Natural killer cell (primary cell): ENCODE measurements around the gene ADAM15. TPM values are rescaled to one million over a fixed set of nuclear protein-coding genes. Genes with fewer than 3 reads are reported as not detected.

Source experiments
- ATAC-seq, 3 donors: fragments of 150-1000 bp in 2 of 3; fragments of 200-7000 bp in 1 of 3; cut with Tn5 transposase; 1 replicate in 1 of 3; 2 replicates in 2 of 3; pipeline ENCODE4 v1.10.0; 2021; ENCODE audit warnings: mild to moderate bottlenecking in 2 of 3, moderate library complexity in 2 of 3
- DNase-seq, 2 donors: peaks; one replicate each; pipeline versions ENCODE4 v3.0.0 to v3.0.0-alpha.2; 2013 to 2021; ENCODE audit warnings: mixed read lengths in 1 of 2
- H3K27ac ChIP-seq: one replicate; pipeline ENCODE4 v1.5.1; 2013; ENCODE audit warnings: mild to moderate bottlenecking, low read length
- H3K27me3 ChIP-seq: one replicate; pipeline ENCODE4 v1.6.1; 2013; ENCODE audit warnings: low read length; ENCODE audit not compliant: control insufficient read depth, insufficient read depth
- H3K36me3 ChIP-seq: one replicate; pipeline ENCODE4 v1.6.1; 2013; ENCODE audit warnings: low read length; ENCODE audit not compliant: control insufficient read depth, insufficient read depth
- H3K4me1 ChIP-seq: one replicate; pipeline ENCODE4 v1.6.1; 2013; ENCODE audit warnings: low read length; ENCODE audit not compliant: control insufficient read depth, insufficient read depth
- H3K4me3 ChIP-seq: one replicate; pipeline ENCODE4 v1.5.1; 2013; ENCODE audit warnings: low read length
- H3K9me3 ChIP-seq: one replicate; pipeline ENCODE4 v1.6.1; 2013; ENCODE audit warnings: low read length; ENCODE audit not compliant: control insufficient read depth, insufficient read depth
- H3K27ac Mint-ChIP-seq, 2 donors: one replicate each; pipeline ENCODE4 v1.8.0; 2022; ENCODE audit warnings: mild to moderate bottlenecking in 2 of 2, mixed read lengths in 2 of 2, moderate library complexity in 1 of 2
- H3K27me3 Mint-ChIP-seq, 2 donors: one replicate each; pipeline ENCODE4 v1.8.0; 2022; ENCODE audit warnings: low read depth in 2 of 2, mixed read lengths in 2 of 2
- H3K36me3 Mint-ChIP-seq: one replicate; pipeline ENCODE4 v1.8.0; 2022; ENCODE audit warnings: mixed read lengths
- H3K4me1 Mint-ChIP-seq, 2 donors: one replicate each; pipeline ENCODE4 v1.8.0; 2022; ENCODE audit warnings: mixed read lengths in 2 of 2
- H3K4me3 Mint-ChIP-seq: one replicate; pipeline ENCODE4 v1.8.0; 2022; ENCODE audit warnings: mild to moderate bottlenecking, moderate library complexity, mixed read lengths
- H3K9me3 Mint-ChIP-seq, 2 donors: one replicate each; pipeline ENCODE4 v1.8.0; 2022; ENCODE audit warnings: mixed read lengths in 2 of 2
- WGBS: methylation state at CpG from one replicate; pipeline ENCODE4 v1.1.7; 2013; ENCODE audit warnings: missing lambda C conversion rate; ENCODE audit not compliant: insufficient coverage; 5-methylcytosine and 5-hydroxymethylcytosine counted together
- intact Hi-C: fragments of 100-400 bp; cut with micrococcal nuclease; formaldehyde crosslinking; loops from one replicate; pipeline ENCODE4 v1.14.2; 2022
- total RNA-seq, 4 donors: library from RNA; stranded (reverse); fragments of 120-200 nt in 1 of 4; gene quantifications; one replicate each; pipeline versions ENCODE4 v1.2.3 to v1.2.4, GENCODE V29; 2013 to 2022
- TF ChIP-seq, protein P1 (sequence below): fragments of 200-600 bp; IDR thresholded peaks from one replicate; pipeline ENCODE4 v1.8.0; 2022; ENCODE audit warnings: antibody characterized with exemption

Gene ADAM15
- total RNA-seq, 3 donors from 2014 or later (not counting 1 experiment from before 2014, with no cell fraction given): 54.6 to 83.2 (median 64.7) TPM

GRCh38 chr1:155016231-155016831 is 34.8 kb upstream of the ADAM15 start:
- H3K4me3 ChIP-seq: no peak overlapping the region
- DNase-seq: peak in 1 of 2 donors; percentile 60
- no peaks in the 10 kb centered on the region for H3K36me3 Mint-ChIP-seq

DNA sequence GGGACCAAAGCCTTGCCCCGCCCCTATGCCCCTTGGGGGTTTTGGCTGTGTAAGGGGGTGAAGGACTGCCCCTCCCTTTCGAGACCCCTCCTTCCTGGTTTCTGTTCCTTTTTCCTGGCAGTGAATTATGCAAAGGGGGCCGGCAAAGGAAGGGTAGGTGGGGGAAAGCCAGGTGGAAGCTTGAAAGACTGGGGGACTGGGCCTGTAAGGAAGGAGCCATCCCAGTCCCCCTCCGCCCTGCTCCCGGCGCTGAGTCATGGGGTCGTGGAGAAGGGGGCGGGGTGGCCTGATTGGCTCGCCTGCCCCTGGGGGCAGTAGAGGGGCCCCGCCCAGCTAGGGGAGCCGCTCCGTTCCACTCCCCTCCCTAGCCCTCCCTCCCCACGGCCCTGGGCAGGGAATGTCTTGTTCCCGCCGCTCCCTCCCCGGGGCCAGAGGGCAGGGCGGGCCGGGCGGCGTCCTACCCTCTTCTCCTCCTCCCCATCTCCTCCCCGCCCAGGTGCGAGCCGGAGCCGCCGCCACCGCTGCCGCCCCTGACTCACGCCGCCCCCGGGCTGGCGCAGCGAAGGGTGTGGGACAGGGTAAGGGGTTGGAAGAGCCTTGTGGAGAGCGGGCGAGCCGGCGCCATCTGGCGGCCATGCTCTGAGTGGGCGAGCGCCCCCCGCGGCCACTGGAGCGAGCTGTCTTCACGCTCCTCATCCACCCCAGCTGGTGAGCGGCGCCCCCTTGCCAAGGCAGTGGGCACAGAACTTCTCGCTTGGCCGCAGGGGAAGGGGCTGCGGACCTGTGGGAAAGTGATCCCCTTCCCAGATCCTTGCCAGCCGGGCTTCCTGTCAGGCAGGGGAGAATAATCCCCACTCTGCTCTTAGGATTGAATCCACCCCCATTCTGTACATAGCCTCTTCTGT is 33.8 kb upstream of the ADAM15 start:
- TF ChIP-seq, protein P1, sequence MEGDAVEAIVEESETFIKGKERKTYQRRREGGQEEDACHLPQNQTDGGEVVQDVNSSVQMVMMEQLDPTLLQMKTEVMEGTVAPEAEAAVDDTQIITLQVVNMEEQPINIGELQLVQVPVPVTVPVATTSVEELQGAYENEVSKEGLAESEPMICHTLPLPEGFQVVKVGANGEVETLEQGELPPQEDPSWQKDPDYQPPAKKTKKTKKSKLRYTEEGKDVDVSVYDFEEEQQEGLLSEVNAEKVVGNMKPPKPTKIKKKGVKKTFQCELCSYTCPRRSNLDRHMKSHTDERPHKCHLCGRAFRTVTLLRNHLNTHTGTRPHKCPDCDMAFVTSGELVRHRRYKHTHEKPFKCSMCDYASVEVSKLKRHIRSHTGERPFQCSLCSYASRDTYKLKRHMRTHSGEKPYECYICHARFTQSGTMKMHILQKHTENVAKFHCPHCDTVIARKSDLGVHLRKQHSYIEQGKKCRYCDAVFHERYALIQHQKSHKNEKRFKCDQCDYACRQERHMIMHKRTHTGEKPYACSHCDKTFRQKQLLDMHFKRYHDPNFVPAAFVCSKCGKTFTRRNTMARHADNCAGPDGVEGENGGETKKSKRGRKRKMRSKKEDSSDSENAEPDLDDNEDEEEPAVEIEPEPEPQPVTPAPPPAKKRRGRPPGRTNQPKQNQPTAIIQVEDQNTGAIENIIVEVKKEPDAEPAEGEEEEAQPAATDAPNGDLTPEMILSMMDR: peak; percentile 100
- no peaks in the 10 kb centered on the region for H3K36me3 Mint-ChIP-seq
- ATAC-seq: peak; percentile 99
- H3K4me1 ChIP-seq: peaks cover 58% of the 10 kb centered on the region
- H3K27me3 ChIP-seq: no peaks in the 10 kb centered on the region
- peaks cover 20% of the 10 kb centered on the region for H3K36me3 ChIP-seq
- H3K9me3 Mint-ChIP-seq: no peaks in the 10 kb centered on the region
- no peaks in the 10 kb centered on the region for H3K9me3 ChIP-seq
- peak overlapping the region; percentile 27 to 50 for H3K27ac Mint-ChIP-seq
- no peaks in the 10 kb centered on the region for H3K27me3 Mint-ChIP-seq
- 9% methylated on average over 44 of the region's 49 CpGs for WGBS
- peak overlapping the region; percentile 13 for H3K4me3 ChIP-seq
- DNase-seq: peak; percentile 88 to 94
- intact Hi-C loops: loop anchor here (1.0 to 2.0 kb wide), 5 partner anchors 42 to 458 kb away; partner anchors contain the start of genes CKS1B and UBE2Q1
- peak overlapping the region; percentile 68 for H3K27ac ChIP-seq
- H3K4me3 Mint-ChIP-seq: peak overlapping the region; percentile 52
- peaks cover 17 to 46% of the 10 kb centered on the region in 2 donors for H3K4me1 Mint-ChIP-seq

More at GRCh38 chr1:155016231-155016831, 34.8 kb upstream of the ADAM15 start:
- ATAC-seq: no peak
- Mint-ChIP-seq H3K27ac (peak overlapping the region in 1 of 2 donors; percentile 63), H3K4me1 (peaks cover 17 to 53% of the 10 kb centered on the region in 2 donors), H3K27me3 (no peaks in the 10 kb centered on the region), H3K9me3 (no peaks in the 10 kb centered on the region), H3K4me3 (peak overlapping the region; percentile 55)
- Histone ChIP-seq H3K9me3 (no peaks in the 10 kb centered on the region), H3K27ac (no peak overlapping the region), H3K27me3 (no peaks in the 10 kb centered on the region), H3K36me3 (peaks cover 20% of the 10 kb centered on the region), H3K4me1 (peaks cover 68% of the 10 kb centered on the region)
- TF ChIP-seq, protein P1: no peak
- intact Hi-C loops: loop anchor here (2.0 kb wide), 3 partner anchors 42 to 458 kb away; partner anchors contain the start of genes CKS1B and UBE2Q1
- WGBS: 45% methylated on average over 26 of the region's 26 CpGs

- H3K9me3 ChIP-seq: no peaks in the 10 kb centered on the region
Measured at GRCh38 chr1:155017946-155018316, 33.2 kb upstream of the ADAM15 start.

More at GRCh38 chr1:155017946-155018316, 33.2 kb upstream of the ADAM15 start:
- Histone ChIP-seq H3K4me1 (peaks cover 52% of the 10 kb centered on the region), H3K27me3 (no peaks in the 10 kb centered on the region), H3K36me3 (peaks cover 20% of the 10 kb centered on the region), H3K27ac (peak overlapping the region; percentile 1), H3K4me3 (peak overlapping the region; percentile 2)
- DNase-seq: no peak
- whole genome bisulfite sequencing: 49% methylated on average over 5 of the region's 6 CpGs
- H3K4me1 Mint-ChIP-seq: peaks cover 15 to 40% of the 10 kb centered on the region in 2 donors
- H3K9me3 Mint-ChIP-seq: no peaks in the 10 kb centered on the region
- peak in 1 of 3 donors; percentile 1 for ATAC-seq
- no peaks in the 10 kb centered on the region for H3K27me3 Mint-ChIP-seq
- H3K36me3 Mint-ChIP-seq: no peaks in the 10 kb centered on the region
- H3K27ac Mint-ChIP-seq: peak overlapping the region; percentile 27 to 50
- intact Hi-C loops: loop anchor here (1.0 to 2.0 kb wide), 5 partner anchors 43 to 459 kb away; partner anchors contain the start of genes CKS1B and UBE2Q1
- TF ChIP-seq, protein P1: no peak
- H3K4me3 Mint-ChIP-seq: peak overlapping the region; percentile 52
